Measurements from ENCODE around the gene AK1.
A peak's percentile ranks its signal among the peaks of the same experiment; 100 is the strongest.

AK1 gene

GRCh38 chr9:127877566-127877998, at the start of gene AK1:
Gene AK1 (minus strand): TSS chr9:127877675. CDS start chr9:127874617, 3,058 bp downstream.
- no peak for DNase-seq (ENCODE audit: low read depth)

GRCh38 chr9:127926906-127927200, 49.4 kb upstream of the AK1 start:
- no peak for DNase-seq (ENCODE audit: low read depth)

- DNase-seq (ENCODE audit: low read depth): no peak
Observed at GRCh38 chr9:127925959-127926905, 48.8 kb upstream of the AK1 start.

- DNase-seq (ENCODE audit: low read depth): no peak
Observed at GRCh38 chr9:127924736-127925444, 47.4 kb upstream of the AK1 start.

GRCh38 chr9:127923771-127924170, 46.3 kb upstream of the AK1 start:
- DNase-seq (ENCODE audit: low read depth): peak; percentile 99

GRCh38 chr9:127923046-127923445, 45.6 kb upstream of the AK1 start:
- no peak for DNase-seq (ENCODE audit: low read depth)

- DNase-seq (ENCODE audit: low read depth): no peak
Observed at GRCh38 chr9:127921557-127922120, 44.2 kb upstream of the AK1 start.

- no peak for DNase-seq (ENCODE audit: low read depth)
Observed at GRCh38 chr9:127920794-127921193, 43.3 kb upstream of the AK1 start.

- peak; percentile 99 for DNase-seq (ENCODE audit: low read depth)
Observed at GRCh38 chr9:127919253-127919815, 41.9 kb upstream of the AK1 start.

GRCh38 chr9:127918183-127919107, 41.0 kb upstream of the AK1 start:
- DNase-seq (ENCODE audit: low read depth): peak; percentile 48

GRCh38 chr9:127917603-127918002, 40.1 kb upstream of the AK1 start:
- DNase-seq (ENCODE audit: low read depth): no peak

GRCh38 chr9:127916720-127917581, 39.5 kb upstream of the AK1 start, which contains the start of gene ST6GALNAC4:
Gene ST6GALNAC4 (minus strand): TSS chr9:127917041. CDS start chr9:127916419, 622 bp downstream.
- peak; percentile 80 for DNase-seq (ENCODE audit: low read depth)

GRCh38 chr9:127915801-127916719, 38.6 kb upstream of the AK1 start:
- DNase-seq (ENCODE audit: low read depth): no peak

GRCh38 chr9:127915325-127915752, 37.9 kb upstream of the AK1 start:
- DNase-seq (ENCODE audit: low read depth): no peak

GRCh38 chr9:127913682-127914081, 36.2 kb upstream of the AK1 start:
- DNase-seq (ENCODE audit: low read depth): no peak

GRCh38 chr9:127912882-127913281, 35.4 kb upstream of the AK1 start:
- no peak for DNase-seq (ENCODE audit: low read depth)

- DNase-seq (ENCODE audit: low read depth): no peak
Observed at GRCh38 chr9:127912296-127912695, 34.8 kb upstream of the AK1 start.

- DNase-seq (ENCODE audit: low read depth): no peak
Observed at GRCh38 chr9:127910613-127911205, 33.2 kb upstream of the AK1 start.

GRCh38 chr9:127909839-127910273, 32.4 kb upstream of the AK1 start:
- DNase-seq (ENCODE audit: low read depth): no peak

Measured in stromal cell of bone marrow (primary cell).